Measurements from ENCODE around the gene GRM3. TPM values are rescaled to one million over a fixed set of nuclear protein-coding genes. Genes with fewer than 3 reads are reported as not detected.

Gene GRM3
- total and polyA plus RNA-seq, 2 donors (not counting 3 experiments of a cell fraction or from before 2014, with no cell fraction given): not detected

DNA sequence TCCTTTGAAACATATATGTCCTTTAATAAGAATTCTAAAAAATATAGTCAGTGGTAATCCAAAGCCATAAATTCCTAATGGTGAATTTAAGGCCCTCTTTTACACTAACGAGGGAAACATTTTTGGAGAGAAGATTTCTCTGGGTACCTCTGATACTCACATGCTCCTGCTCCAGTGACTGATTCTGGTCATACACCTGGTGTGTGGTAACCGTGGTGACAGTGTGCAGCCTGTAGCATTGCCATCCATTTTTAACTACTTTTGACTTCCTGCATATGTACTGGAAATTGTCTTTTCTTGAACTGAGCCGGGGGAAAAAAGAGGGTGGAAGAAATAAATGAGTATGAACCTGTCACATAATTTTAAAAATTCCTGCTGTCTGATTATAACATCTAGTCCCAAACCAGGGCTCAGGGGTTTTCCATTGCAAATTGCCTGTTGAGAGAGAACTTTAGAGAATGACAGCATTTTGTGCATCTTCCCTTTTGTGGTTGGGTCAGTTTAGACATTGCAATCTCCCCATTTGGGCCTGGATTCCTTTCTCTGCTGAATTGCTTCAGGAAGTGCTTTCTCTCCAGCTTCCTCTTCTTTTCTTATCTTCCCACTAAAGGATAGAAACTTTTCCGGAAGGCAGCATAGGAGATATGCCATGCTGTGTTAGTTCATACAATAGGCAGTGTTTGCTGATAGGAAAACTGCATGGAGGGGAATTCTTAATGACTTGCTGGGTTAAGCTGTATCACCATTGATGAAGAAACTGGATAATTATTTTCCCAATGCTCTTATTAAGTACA, 125.5 kb downstream of the GRM3 start:
- CTCF ChIA-PET: no interaction called here
- H3K27ac ChIP-seq (ENCODE audit: insufficient read depth, low read depth, low read length): no peak overlapping the region
- DNase-seq (ENCODE audit: low read depth, low spot score) (no peak), FAIRE-seq (no peak)
- H3K9me3 ChIP-seq (replicated peaks; ENCODE audit: control insufficient read depth, insufficient read depth, low read length): no peaks in the 10 kb centered on the region
- no peaks in the 10 kb centered on the region for H3K36me3 ChIP-seq (ENCODE audit: control insufficient read depth in 2 of 2, extremely low read depth in 1 of 2, insufficient read depth in 2 of 2, low read length in 2 of 2)
- no peak overlapping the region for H3K4me2 ChIP-seq (ENCODE audit: insufficient read depth, low read length)
- TF ChIP-seq POLR2A (IDR thresholded peaks at IDR 0.05; ENCODE audit: low read depth, low read length): no peak
- TF ChIP-seq, protein P1, sequence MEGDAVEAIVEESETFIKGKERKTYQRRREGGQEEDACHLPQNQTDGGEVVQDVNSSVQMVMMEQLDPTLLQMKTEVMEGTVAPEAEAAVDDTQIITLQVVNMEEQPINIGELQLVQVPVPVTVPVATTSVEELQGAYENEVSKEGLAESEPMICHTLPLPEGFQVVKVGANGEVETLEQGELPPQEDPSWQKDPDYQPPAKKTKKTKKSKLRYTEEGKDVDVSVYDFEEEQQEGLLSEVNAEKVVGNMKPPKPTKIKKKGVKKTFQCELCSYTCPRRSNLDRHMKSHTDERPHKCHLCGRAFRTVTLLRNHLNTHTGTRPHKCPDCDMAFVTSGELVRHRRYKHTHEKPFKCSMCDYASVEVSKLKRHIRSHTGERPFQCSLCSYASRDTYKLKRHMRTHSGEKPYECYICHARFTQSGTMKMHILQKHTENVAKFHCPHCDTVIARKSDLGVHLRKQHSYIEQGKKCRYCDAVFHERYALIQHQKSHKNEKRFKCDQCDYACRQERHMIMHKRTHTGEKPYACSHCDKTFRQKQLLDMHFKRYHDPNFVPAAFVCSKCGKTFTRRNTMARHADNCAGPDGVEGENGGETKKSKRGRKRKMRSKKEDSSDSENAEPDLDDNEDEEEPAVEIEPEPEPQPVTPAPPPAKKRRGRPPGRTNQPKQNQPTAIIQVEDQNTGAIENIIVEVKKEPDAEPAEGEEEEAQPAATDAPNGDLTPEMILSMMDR (IDR thresholded peaks at IDR 0.05; ENCODE audit: extremely low read depth in 1 of 2, insufficient read depth in 1 of 2, low read depth in 1 of 2, low read length in 2 of 2): no peak
- TF ChIP-seq, protein P2, sequence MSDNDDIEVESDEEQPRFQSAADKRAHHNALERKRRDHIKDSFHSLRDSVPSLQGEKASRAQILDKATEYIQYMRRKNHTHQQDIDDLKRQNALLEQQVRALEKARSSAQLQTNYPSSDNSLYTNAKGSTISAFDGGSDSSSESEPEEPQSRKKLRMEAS (IDR thresholded peaks at IDR 0.05; ENCODE audit: insufficient read depth, insufficient read length): no peak
- no peak for TF ChIP-seq JUN (IDR thresholded peaks at IDR 0.05; ENCODE audit: borderline replicate concordance, insufficient read depth, insufficient read length, low read depth)
- no peak for TF ChIP-seq FOS (IDR thresholded peaks at IDR 0.05; ENCODE audit: borderline replicate concordance, insufficient read depth, low read length)
- no peak for TF ChIP-seq POLR2AphosphoS5 (IDR thresholded peaks at IDR 0.05; ENCODE audit: insufficient read depth, low read depth, low read length)
- TF ChIP-seq EZH2 (IDR thresholded peaks at IDR 0.05; ENCODE audit: borderline replicate concordance, low read depth, low read length, severe bottlenecking): no peak
- no peak for TF ChIP-seq MYC (IDR thresholded peaks at IDR 0.05; ENCODE audit: low read depth, low read length)
- no peak for TF ChIP-seq GATA2 (IDR thresholded peaks at IDR 0.05; ENCODE audit: insufficient read depth, insufficient read length, low read depth, low read length)
- intact Hi-C loops (cut with micrococcal nuclease): no loop called here
- POLR2A ChIA-PET: no interaction called here
- H3K9ac ChIP-seq (replicated peaks; ENCODE audit: extremely low read depth, insufficient read depth, low read length): no peak overlapping the region
- no peaks in the 10 kb centered on the region for H3K4me1 ChIP-seq (ENCODE audit: control insufficient read depth, extremely low read depth, insufficient read depth, low read length)
- no peaks in the 10 kb centered on the region for H4K20me1 ChIP-seq (replicated peaks; ENCODE audit: control insufficient read depth, extremely low read depth, insufficient read depth, low read length)
- H2AFZ ChIP-seq (ENCODE audit: low read depth, low read length): no peak overlapping the region
- no peaks in the 10 kb centered on the region for H3K79me2 ChIP-seq (ENCODE audit: control insufficient read depth, insufficient read depth, low read length)
- dilution Hi-C loops (cut with MboI; ENCODE audit: extremely low pct_ligation_motif_present, low sequenced_read_pairs): no loop called here
- no TSS peak for BruUV-seq (replicated peaks)
- no peaks in the 10 kb centered on the region for H3K9me1 ChIP-seq (replicated peaks; ENCODE audit: control insufficient read depth, extremely low read depth, insufficient read depth, low read length)
- no peaks in the 10 kb centered on the region for H3K27me3 ChIP-seq (ENCODE audit: control insufficient read depth in 2 of 2, insufficient read depth in 2 of 2, low read length in 2 of 2)
- no peak overlapping the region for H3K4me3 ChIP-seq (replicated peaks in 1 of 3; ENCODE audit: insufficient read depth in 1 of 3, low read depth in 1 of 3, low read length in 3 of 3)
